SK-N-SH (cell line): ENCODE results near the gene NACC1. TPM values are rescaled to one million over a fixed set of nuclear protein-coding genes. Genes with fewer than 3 reads are reported as not detected.

ENCODE experiments used
- CTCF ChIA-PET: fragments of 300-600, 350-600 bp; formaldehyde crosslinking; extraction: SDS; loops from one replicate; lab custom pipeline; 2021; lab: Yijun Ruan, JAX
- POLR2A ChIA-PET: fragments of 350-600 bp; sonication (Branson Sonifier 250); formaldehyde crosslinking; extraction: SDS; loops from one replicate; lab custom pipeline; 2020; ENCODE audit warnings: antibody characterized with exemption, inconsistent platforms; lab: Yijun Ruan, JAX
- DNase-seq: peaks from one replicate; pipeline ENCODE4 v3.0.0; 2012
- H2AFZ ChIP-seq: fragments of 200-600 bp; sonication (generic); 2 replicates; pipeline ENCODE4 v1.8.1; 2016; ENCODE audit warnings: antibody characterized with exemption, mild to moderate bottlenecking, low read depth
- H3F3A ChIP-seq: fragments of 200-600 bp; sonication (generic); replicated peaks from 2 replicates; pipeline ENCODE3; 2016; ENCODE audit warnings: antibody characterized with exemption, mild to moderate bottlenecking; ENCODE audit not compliant: insufficient read depth
- H3K27ac ChIP-seq, 2 experiments: fragments of 200-500 bp in 1 of 2; fragments of 200-600 bp in 1 of 2; sonication (Bioruptor generic) in 1 of 2; sonication (generic), shearing (Covaris generic) in 1 of 2; 2 replicates each; pipeline versions ENCODE4 v1.5.1 to v1.6.1; 2014 to 2016; ENCODE audit warnings: low read depth in 2 of 2, inconsistent platforms in 1 of 2, low read length in 1 of 2, mild to moderate bottlenecking in 1 of 2, mixed read lengths in 1 of 2
- H3K27me3 ChIP-seq: fragments of 200-600 bp; sonication (generic), shearing (Covaris generic); 2 replicates; pipeline ENCODE4 v1.6.1; 2016; ENCODE audit warnings: mixed run types; ENCODE audit not compliant: insufficient read depth
- H3K36me3 ChIP-seq, 2 experiments: fragments of 200-500 bp in 1 of 2; fragments of 200-600 bp in 1 of 2; sonication (Bioruptor generic) in 1 of 2; sonication (generic) in 1 of 2; replicated peaks in 1 of 2; 2 replicates each; pipeline versions ENCODE3 to v1.5.1; 2014 to 2016; ENCODE audit warnings: low read length in 1 of 2, mild to moderate bottlenecking in 1 of 2; ENCODE audit not compliant: insufficient read depth in 2 of 2, control insufficient read depth in 1 of 2
- H3K4me1 ChIP-seq, 2 experiments: fragments of 200-500 bp in 1 of 2; fragments of 200-600 bp in 1 of 2; sonication (Bioruptor generic) in 1 of 2; sonication (generic), shearing (Covaris generic) in 1 of 2; 2 replicates each; pipeline versions ENCODE4 v1.5.1 to v1.6.1; 2014 to 2016; ENCODE audit warnings: low read depth in 1 of 2, low read length in 1 of 2, mixed run types in 1 of 2; ENCODE audit not compliant: insufficient read depth in 2 of 2, control insufficient read depth in 1 of 2
- H3K4me2 ChIP-seq: fragments of 200-600 bp; sonication (generic), shearing (Covaris generic); 2 replicates; pipeline ENCODE4 v1.6.1; 2017; ENCODE audit warnings: mixed run types
- H3K4me3 ChIP-seq, 2 experiments: fragments of 200-500 bp in 1 of 2; fragments of 200-600 bp in 1 of 2; sonication (Bioruptor generic) in 1 of 2; sonication (generic), shearing (Covaris generic) in 1 of 2; 2 replicates each; pipeline versions ENCODE4 v1.5.1 to v1.8.1; 2014 to 2016; ENCODE audit warnings: low read depth in 2 of 2, inconsistent platforms in 1 of 2, low read length in 1 of 2, mild to moderate bottlenecking in 1 of 2, mixed read lengths in 1 of 2, moderate library complexity in 1 of 2
- H3K79me2 ChIP-seq: fragments of 200-600 bp; sonication (generic); 2 replicates; pipeline ENCODE4 v1.8.1; 2017; ENCODE audit warnings: mild to moderate bottlenecking; ENCODE audit not compliant: insufficient read depth
- H3K9ac ChIP-seq: fragments of 200-600 bp; sonication (generic); 2 replicates; pipeline ENCODE4 v1.6.1; 2017; ENCODE audit warnings: mixed run types
- H3K9me2 ChIP-seq: fragments of 200-600 bp; sonication (generic); 2 replicates; pipeline ENCODE4 v1.6.1; 2017; ENCODE audit warnings: mixed run types
- H3K9me3 ChIP-seq: fragments of 200-600 bp; sonication (generic); 2 replicates; pipeline ENCODE4 v1.6.1; 2017; ENCODE audit warnings: mixed run types, mild to moderate bottlenecking, moderate library complexity
- H4K20me1 ChIP-seq: fragments of 200-600 bp; sonication (generic); 2 replicates; pipeline ENCODE4 v1.6.1; 2017; ENCODE audit warnings: mild to moderate bottlenecking, mixed run types; ENCODE audit not compliant: insufficient read depth
- EP300 ChIP-seq, 2 experiments: IDR thresholded peaks; 2 replicates each; pipeline versions ENCODE4 v1.4.0 to v1.6.1; 2012; ENCODE audit warnings: borderline replicate concordance in 1 of 2, low read depth in 1 of 2, low read length in 1 of 2
- FOSL2 ChIP-seq: IDR thresholded peaks from 2 replicates; pipeline ENCODE4 v1.4.0; 2012; ENCODE audit warnings: low read depth, mild to moderate bottlenecking, moderate library complexity, borderline replicate concordance
- IRF3 ChIP-seq: fragments of 150-350 bp; IDR thresholded peaks from 2 replicates; pipeline ENCODE4 v1.6.1; 2016; ENCODE audit warnings: mild to moderate bottlenecking, low read depth, low read length
- MAX ChIP-seq: IDR thresholded peaks from 2 replicates; pipeline ENCODE4 v1.4.0; 2012; ENCODE audit warnings: low read depth
- MEF2A ChIP-seq: IDR thresholded peaks from 2 replicates; pipeline ENCODE4 v1.4.0; 2012; ENCODE audit warnings: low read depth, borderline replicate concordance
- NRF1 ChIP-seq: IDR thresholded peaks from 2 replicates; pipeline ENCODE4 v1.6.1; 2012; ENCODE audit warnings: low read depth, mild to moderate bottlenecking, low read length
- REST ChIP-seq: IDR thresholded peaks from 2 replicates; pipeline ENCODE4 v1.6.1; 2012; ENCODE audit warnings: mild to moderate bottlenecking, low read depth, low read length, moderate library complexity
- RXRA ChIP-seq: IDR thresholded peaks from 2 replicates; pipeline ENCODE4 v1.4.0; 2012; ENCODE audit warnings: low read depth, mild to moderate bottlenecking, borderline replicate concordance
- SMC3 ChIP-seq: IDR thresholded peaks from 2 replicates; pipeline ENCODE4 v1.6.1; 2012; ENCODE audit warnings: low read depth, low read length, improper control_type of control experiment
- TCF12 ChIP-seq: IDR thresholded peaks from 2 replicates; pipeline ENCODE4 v1.4.0; 2012
- TEAD4 ChIP-seq: IDR thresholded peaks from 2 replicates; pipeline ENCODE4 v1.4.0; 2012; ENCODE audit warnings: mild to moderate bottlenecking, borderline replicate concordance; ENCODE audit not compliant: insufficient read depth
- USF1 ChIP-seq: IDR thresholded peaks from 2 replicates; pipeline ENCODE4 v1.4.0; 2012; ENCODE audit warnings: low read depth, borderline replicate concordance
- YY1 ChIP-seq: IDR thresholded peaks from 2 replicates; pipeline ENCODE4 v1.4.0; 2012; ENCODE audit warnings: low read depth, mild to moderate bottlenecking
- ZBTB33 ChIP-seq: IDR thresholded peaks from 2 replicates; pipeline ENCODE4 v1.4.0; 2012; ENCODE audit warnings: low read depth, borderline replicate concordance
- WGBS: methylation state at CpG from one replicate; pipeline ENCODE4 v1.1.6; 2017; ENCODE audit warnings: low lambda C conversion rate; 5-methylcytosine and 5-hydroxymethylcytosine counted together
- polyA plus RNA-seq, 3 experiments: library from polyadenylated mRNA; depleted of rRNA; stranded (reverse); fragments of >200 nt; gene quantifications; 2 replicates each; pipeline ENCODE4 v1.2.3, GENCODE V29; 2012

The NACC1 gene
- polyA plus RNA-seq, 1 of the 3 experiments (the other 2 are of a cell fraction) = 127 TPM

- TF ChIP-seq IRF3 (no peak), RXRA (peak; percentile 23; the same call in 1 of the 2 replicates), YY1 (no peak), EP300 (IDR thresholded peaks at IDR 0.05; ENCODE audit: borderline replicate concordance in 1 of 2, low read depth in 1 of 2, low read length in 1 of 2) (peak; percentile 42 to 63; a peak in 2 of 4 replicates), NRF1 (no peak), TCF12 (peak; percentile 64; the same call in 1 of the 2 replicates), SMC3 (0 out of 2 replicates have a peak, but pooled peaks have one; percentile 9), FOSL2 (peak; percentile 15; the same call in 1 of the 2 replicates), TEAD4 (no peak), ZBTB33 (no peak)
Measured at GRCh38 chr19:13164343-13165161, 46.5 kb downstream of the NACC1 start (continued).

GRCh38 chr19:13165162-13165997 lies 47.3 kb downstream of the NACC1 start:
- no peaks in the 10 kb centered on the region for H3K36me3 ChIP-seq
- H3F3A ChIP-seq = peaks cover 58% of the 10 kb centered on the region
- H3K9ac ChIP-seq = peak overlapping the region; percentile 74
- H4K20me1 ChIP-seq = no peaks in the 10 kb centered on the region
- H3K4me2 ChIP-seq = peak overlapping the region; percentile 89; the same call in 1 of the 2 replicates
- no peaks in the 10 kb centered on the region for H3K27me3 ChIP-seq
- no peak overlapping the region for H3K4me3 ChIP-seq
- 0 out of 2 replicates have a peak overlapping the region, but pooled peaks have one; percentile 37 for H2AFZ ChIP-seq
- no peaks in the 10 kb centered on the region for H3K9me2 ChIP-seq
- H3K27ac ChIP-seq = peak overlapping the region; percentile 97 to 100
- H3K4me1 ChIP-seq = peaks cover 28 to 45% of the 10 kb centered on the region in 2 experiments; a peak in 3 of 4 replicates
- WGBS = 89% methylated on average over 15 of the region's 19 CpGs
- H3K9me3 ChIP-seq = no peaks in the 10 kb centered on the region
- no peak for DNase-seq
- CTCF ChIA-PET = interaction anchor here (0.7 to 2.4 kb wide), 4 partner anchors 10 to 209 kb away, joined by 3 to 9 read pairs (median 4); partner anchors contain the start of genes GADD45GIP1, IER2 and STX10
- POLR2A ChIA-PET = interaction anchor here (1.4 to 5.2 kb wide), 4 partner anchors 10 to 98 kb away, joined by 3 to 73 read pairs (median 24); partner anchors contain the start of genes IER2 and STX10
- peaks cover 25% of the 10 kb centered on the region for H3K79me2 ChIP-seq
- no peak for TF ChIP-seq REST
- TF ChIP-seq USF1 = no peak
- TF ChIP-seq ZBTB33 = no peak
- TF ChIP-seq IRF3 = no peak
- no peak for TF ChIP-seq MAX
- no peak for TF ChIP-seq MEF2A
